GM12874 (cell line): ENCODE measurements around the gene TRAF4.

Experiments used
- CTCF ChIP-seq: IDR thresholded peaks from 2 replicates; pipeline ENCODE4 v1.5.1; 2011; ENCODE audit warnings: low read depth, mild to moderate bottlenecking, control low read depth, low read length, moderate library complexity; ENCODE audit not compliant: insufficient read depth

The TRAF4 gene

GRCh38 chr17:28716740-28717577 lies 26.9 kb upstream of the TRAF4 start:
- no peak for TF ChIP-seq CTCF

GRCh38 chr17:28717578-28718332 lies 26.1 kb upstream of the TRAF4 start, which contains the start of gene RAB34:
Gene RAB34 (minus strand): TSS chr17:28717868. CDS start chr17:28717266, 602 bp downstream.
- TF ChIP-seq CTCF: peak; percentile 43

- no peak for TF ChIP-seq CTCF
Measured at GRCh38 chr17:28718333-28719020, 25.3 kb upstream of the TRAF4 start.

GRCh38 chr17:28719021-28719433 lies 24.8 kb upstream of the TRAF4 start:
- no peak for TF ChIP-seq CTCF

GRCh38 chr17:28720247-28720996 lies 23.4 kb upstream of the TRAF4 start:
- no peak for TF ChIP-seq CTCF

- no peak for TF ChIP-seq CTCF
Measured at GRCh38 chr17:28722417-28723158, 21.2 kb upstream of the TRAF4 start.
